Measurements from ENCODE around the gene VWA5B1. TPM values are rescaled to one million over a fixed set of nuclear protein-coding genes. Genes with fewer than 3 reads are reported as not detected.

The VWA5B1 gene
- total RNA-seq, 2 donors from 2014 or later, result 0.22 to 0.43 TPM

DNA sequence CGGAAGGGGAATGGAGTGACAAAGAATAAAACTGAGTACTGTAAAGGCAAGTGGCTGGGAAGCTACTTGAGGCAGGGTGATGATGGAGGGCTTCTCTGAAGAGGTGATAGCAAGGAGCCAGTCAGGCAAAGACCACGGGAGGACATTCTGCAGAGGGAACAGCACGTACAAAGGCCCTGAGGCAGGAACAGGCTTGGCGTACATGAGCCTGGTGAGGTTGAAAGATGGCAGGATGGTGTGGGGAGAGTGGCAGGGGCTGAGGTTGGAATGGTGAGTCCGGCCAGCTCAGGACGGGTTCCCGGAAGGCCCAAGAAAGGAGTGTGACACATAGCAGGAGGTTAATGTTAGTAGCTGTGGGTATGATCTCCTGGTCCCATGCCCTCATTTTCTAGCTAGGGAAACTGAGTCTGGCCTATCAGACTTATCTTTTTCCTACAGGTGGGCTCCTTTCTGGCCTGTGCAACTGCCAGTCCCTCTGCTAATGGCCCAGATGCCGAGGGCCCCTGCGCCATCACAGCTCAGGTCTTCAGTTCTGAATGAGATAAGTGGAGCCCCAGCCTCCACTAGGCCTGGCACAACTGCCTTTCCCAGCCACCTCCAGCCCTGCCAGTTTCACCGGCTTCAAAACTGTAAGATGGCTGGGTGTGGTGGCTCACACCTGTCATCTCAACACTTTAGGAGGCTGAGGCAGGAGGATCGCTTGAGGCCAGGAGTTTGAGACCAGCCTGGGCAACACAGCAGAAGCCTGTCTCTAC, 87.0 kb downstream of the VWA5B1 start:
- no peak for TF ChIP-seq CTCF (IDR thresholded peaks at IDR 0.05)
- Histone ChIP-seq H3K27me3 (no peaks in the 10 kb centered on the region), H3K27ac (no peak overlapping the region), H3K4me1 (no peaks in the 10 kb centered on the region), H3K36me3 (no peaks in the 10 kb centered on the region), H3K9me3 (no peaks in the 10 kb centered on the region), H3K4me3 (no peak overlapping the region)
- no peak for DNase-seq (ENCODE audit: low spot score)

GRCh38 chr1:20379075-20379474, 88.4 kb downstream of the VWA5B1 start:
- H3K36me3 ChIP-seq, result no peaks in the 10 kb centered on the region
- no peak overlapping the region for H3K4me3 ChIP-seq
- TF ChIP-seq CTCF (IDR thresholded peaks at IDR 0.05), result no peak
- DNase-seq (ENCODE audit: low spot score), result no peak
- no peak overlapping the region for H3K27ac ChIP-seq
- no peaks in the 10 kb centered on the region for H3K9me3 ChIP-seq
- no peaks in the 10 kb centered on the region for H3K27me3 ChIP-seq
- no peaks in the 10 kb centered on the region for H3K4me1 ChIP-seq

- no peak for TF ChIP-seq CTCF (IDR thresholded peaks at IDR 0.05)
- no peaks in the 10 kb centered on the region for H3K4me1 ChIP-seq
Observed at GRCh38 chr1:20380175-20380574, 89.5 kb downstream of the VWA5B1 start.

DNA sequence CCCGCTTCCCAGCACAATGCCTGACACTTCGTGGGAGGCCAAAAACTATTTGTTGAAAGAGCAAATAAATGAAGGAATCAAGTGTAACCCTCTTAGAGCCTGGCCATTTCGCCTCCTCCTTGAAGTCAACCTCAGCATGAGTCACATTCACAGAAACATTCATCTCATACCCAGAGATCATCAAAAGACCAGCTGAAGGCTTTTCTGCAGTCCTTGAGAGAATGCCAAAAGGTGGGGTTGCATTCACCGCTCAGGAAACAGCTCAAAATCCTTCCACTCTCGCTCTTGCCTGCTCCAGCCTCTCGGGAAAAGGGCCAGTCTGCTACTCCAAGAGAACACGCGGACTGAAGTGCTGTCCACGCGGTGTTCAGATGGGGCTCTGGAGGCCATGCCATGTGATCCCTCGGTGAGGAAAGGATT, 90.0 kb downstream of the VWA5B1 start:
- Histone ChIP-seq H3K27me3 (no peaks in the 10 kb centered on the region), H3K27ac (no peak overlapping the region), H3K4me3 (no peak overlapping the region), H3K4me1 (no peaks in the 10 kb centered on the region), H3K9me3 (no peaks in the 10 kb centered on the region), H3K36me3 (no peaks in the 10 kb centered on the region)
- no peak for DNase-seq (ENCODE audit: low spot score)
- TF ChIP-seq CTCF (IDR thresholded peaks at IDR 0.05), result no peak

More at GRCh38 chr1:20380175-20380574, 89.5 kb downstream of the VWA5B1 start:
- DNase-seq (ENCODE audit: low spot score), result no peak
- no peaks in the 10 kb centered on the region for H3K36me3 ChIP-seq
- H3K9me3 ChIP-seq, result no peaks in the 10 kb centered on the region
- no peaks in the 10 kb centered on the region for H3K27me3 ChIP-seq
- no peak overlapping the region for H3K4me3 ChIP-seq
- no peak overlapping the region for H3K27ac ChIP-seq

- Histone ChIP-seq H3K4me3 (no peak overlapping the region), H3K9me3 (no peaks in the 10 kb centered on the region), H3K4me1 (no peaks in the 10 kb centered on the region), H3K27ac (no peak overlapping the region), H3K27me3 (no peaks in the 10 kb centered on the region), H3K36me3 (no peaks in the 10 kb centered on the region)
- no peak for DNase-seq (ENCODE audit: low spot score)
- TF ChIP-seq CTCF (IDR thresholded peaks at IDR 0.05), result no peak
Observed at GRCh38 chr1:20381045-20381641, 90.5 kb downstream of the VWA5B1 start.
